ENCODE data around the gene TGIF2.

TGIF2 gene

DNA sequence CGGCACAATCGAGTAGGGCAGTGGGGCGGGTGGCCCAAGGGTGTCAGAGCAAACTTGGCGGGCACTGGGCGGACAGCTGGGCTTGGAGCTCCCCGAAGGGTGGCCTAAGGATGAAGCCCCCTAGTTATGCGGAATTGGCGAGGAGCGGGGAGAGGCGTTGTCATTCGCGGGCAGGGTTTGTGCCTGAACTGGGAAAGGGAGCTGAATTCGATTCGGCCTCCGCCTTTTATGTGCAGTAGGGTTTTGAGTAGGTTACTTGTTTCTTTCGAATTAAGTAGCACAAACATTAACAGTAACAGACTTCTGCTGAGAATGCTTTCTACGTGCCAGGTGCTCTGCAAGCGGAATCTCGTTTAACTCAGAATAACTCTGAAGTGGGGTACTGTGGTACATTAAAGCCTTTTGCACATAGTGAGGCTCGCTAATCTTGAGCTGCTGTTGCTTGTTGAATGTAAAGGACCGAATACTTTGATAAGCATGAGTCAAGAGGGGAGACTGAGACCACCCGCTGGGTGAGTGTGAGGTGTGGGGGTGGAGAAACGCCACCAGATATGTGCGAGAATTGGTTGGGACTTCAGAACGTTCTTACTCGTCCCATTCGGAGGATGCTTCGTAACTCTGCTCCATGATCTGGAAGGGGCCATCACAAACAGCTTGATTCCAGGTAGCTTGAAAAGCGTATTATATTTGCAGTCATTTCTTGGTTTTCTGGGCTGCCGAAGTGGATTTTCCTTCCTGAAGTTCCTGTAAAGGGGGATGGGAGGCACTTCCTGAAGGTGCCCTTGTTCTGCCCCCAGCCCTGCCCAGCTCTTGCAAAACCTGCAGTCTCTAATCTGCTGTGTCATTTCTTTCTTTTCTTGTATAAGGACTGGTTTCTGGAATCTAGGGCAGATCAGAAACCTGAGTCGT lies 33.0 kb downstream of the TGIF2 start (continued):
- TF ChIP-seq EGR2 (tag by site-specific recombination; IDR thresholded peaks at IDR 0.05; ENCODE audit: low read depth) (peak; percentile 46; the same call in 1 of the 2 replicates), ZNF600 (tag by site-specific recombination; IDR thresholded peaks at IDR 0.05) (peak; percentile 88), ZNF302 (tag by site-specific recombination; IDR thresholded peaks at IDR 0.05; ENCODE audit: low read depth) (no peak), ZNF350 (tag by site-specific recombination; IDR thresholded peaks at IDR 0.05) (no peak), ZBTB8A (tag by site-specific recombination; IDR thresholded peaks at IDR 0.05) (peak; percentile 60), ZNF335 (tag by site-specific recombination; conservative IDR thresholded peaks at IDR 0.05) (peak; percentile 60), ZSCAN30 (tag by site-specific recombination; IDR thresholded peaks at IDR 0.05) (no peak), ZNF223 (tag by site-specific recombination; IDR thresholded peaks at IDR 0.05) (no peak), SP3 (tag by site-specific recombination; IDR thresholded peaks at IDR 0.05) (0 out of 2 replicates have a peak, but pooled peaks have one; percentile 9), ZNF701 (tag by site-specific recombination; IDR thresholded peaks at IDR 0.05) (no peak), ZNF629 (tag by site-specific recombination; IDR thresholded peaks at IDR 0.05) (0 out of 2 replicates have a peak, but pooled peaks have one; percentile 22)
- TF ChIP-seq, protein P1, sequence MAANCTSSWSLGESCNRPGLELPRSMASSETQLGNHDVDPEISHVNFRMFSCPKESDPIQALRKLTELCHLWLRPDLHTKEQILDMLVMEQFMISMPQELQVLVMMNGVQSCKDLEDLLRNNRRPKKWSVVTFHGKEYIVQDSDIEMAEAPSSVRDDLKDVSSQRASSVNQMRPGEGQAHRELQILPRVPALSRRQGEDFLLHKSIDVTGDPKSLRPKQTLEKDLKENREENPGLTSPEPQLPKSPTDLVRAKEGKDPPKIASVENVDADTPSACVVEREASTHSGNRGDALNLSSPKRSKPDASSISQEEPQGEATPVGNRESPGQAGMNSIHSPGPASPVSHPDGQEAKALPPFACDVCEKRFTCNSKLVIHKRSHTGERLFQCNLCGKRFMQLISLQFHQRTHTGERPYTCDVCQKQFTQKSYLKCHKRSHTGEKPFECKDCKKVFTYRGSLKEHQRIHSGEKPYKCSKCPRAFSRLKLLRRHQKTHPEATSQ (tag by site-specific recombination; IDR thresholded peaks at IDR 0.05) = no peak
- TF ChIP-seq, protein P2, sequence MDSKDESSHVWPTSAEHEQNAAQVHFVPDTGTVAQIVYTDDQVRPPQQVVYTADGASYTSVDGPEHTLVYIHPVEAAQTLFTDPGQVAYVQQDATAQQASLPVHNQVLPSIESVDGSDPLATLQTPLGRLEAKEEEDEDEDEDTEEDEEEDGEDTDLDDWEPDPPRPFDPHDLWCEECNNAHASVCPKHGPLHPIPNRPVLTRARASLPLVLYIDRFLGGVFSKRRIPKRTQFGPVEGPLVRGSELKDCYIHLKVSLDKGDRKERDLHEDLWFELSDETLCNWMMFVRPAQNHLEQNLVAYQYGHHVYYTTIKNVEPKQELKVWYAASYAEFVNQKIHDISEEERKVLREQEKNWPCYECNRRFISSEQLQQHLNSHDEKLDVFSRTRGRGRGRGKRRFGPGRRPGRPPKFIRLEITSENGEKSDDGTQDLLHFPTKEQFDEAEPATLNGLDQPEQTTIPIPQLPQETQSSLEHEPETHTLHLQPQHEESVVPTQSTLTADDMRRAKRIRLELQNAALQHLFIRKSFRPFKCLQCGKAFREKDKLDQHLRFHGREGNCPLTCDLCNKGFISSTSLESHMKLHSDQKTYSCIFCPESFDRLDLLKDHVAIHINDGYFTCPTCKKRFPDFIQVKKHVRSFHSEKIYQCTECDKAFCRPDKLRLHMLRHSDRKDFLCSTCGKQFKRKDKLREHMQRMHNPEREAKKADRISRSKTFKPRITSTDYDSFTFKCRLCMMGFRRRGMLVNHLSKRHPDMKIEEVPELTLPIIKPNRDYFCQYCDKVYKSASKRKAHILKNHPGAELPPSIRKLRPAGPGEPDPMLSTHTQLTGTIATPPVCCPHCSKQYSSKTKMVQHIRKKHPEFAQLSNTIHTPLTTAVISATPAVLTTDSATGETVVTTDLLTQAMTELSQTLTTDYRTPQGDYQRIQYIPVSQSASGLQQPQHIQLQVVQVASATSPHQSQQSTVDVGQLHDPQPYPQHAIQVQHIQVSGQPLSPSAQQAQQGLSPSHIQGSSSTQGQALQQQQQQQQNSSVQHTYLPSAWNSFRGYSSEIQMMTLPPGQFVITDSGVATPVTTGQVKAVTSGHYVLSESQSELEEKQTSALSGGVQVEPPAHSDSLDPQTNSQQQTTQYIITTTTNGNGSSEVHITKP (tag by site-specific recombination; IDR thresholded peaks at IDR 0.05) = peak; percentile 43

DNA sequence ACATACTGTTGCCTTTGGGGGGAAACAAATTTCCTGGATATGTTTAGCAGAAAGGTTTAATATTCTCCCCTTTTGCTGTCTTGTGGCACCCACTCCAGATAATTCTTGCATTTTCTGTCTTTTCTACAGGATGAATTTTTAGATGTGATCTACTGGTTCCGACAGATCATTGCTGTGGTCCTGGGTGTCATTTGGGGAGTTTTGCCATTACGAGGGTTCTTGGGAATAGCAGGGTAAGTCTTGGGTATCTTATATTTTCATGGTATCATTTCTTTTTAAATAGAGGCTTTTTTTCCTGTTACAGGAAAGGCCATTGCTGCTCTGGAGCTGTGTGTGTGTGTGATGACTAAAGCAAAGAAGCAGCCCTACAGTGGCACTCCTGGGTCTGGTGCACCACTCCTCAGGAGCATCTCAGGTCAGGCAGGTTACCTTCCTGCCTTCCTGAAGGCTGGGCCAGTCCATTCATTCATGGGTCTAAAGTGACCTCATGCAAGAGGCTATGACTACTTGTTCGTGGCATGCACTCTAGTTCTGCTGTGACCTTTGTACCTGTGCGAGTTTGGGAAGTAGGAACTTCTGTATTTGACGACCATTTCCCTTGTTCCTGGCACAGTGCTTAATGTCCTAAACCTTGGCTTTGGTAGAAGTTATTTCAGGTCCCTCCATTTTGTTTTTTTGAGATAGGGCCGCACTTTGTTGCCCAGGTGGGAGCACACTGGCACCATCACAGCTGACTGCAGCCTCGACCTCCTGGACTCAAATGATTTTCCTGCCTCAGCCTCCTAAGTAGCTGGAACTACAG lies 34.4 kb downstream of the TGIF2 start:
- H3K36me3 ChIP-seq (ENCODE audit: control insufficient read depth in 2 of 2, insufficient read depth in 1 of 2, low read length in 2 of 2) = peaks cover 31 to 55% of the 10 kb centered on the region in 2 experiments; a peak in 2 of 3 replicates
- ChIA-PET POLR2A (interaction anchor here (0.7 kb wide), 2 partner anchors 55 to 59 kb away, joined by 4 to 6 read pairs; no protein-coding TSS in a partner anchor), CTCF (interaction anchor here (1.0 kb wide), 1 partner anchor 101 kb away, joined by 3 read pairs; no protein-coding TSS in a partner anchor)
- no peak overlapping the region for H3K4me3 ChIP-seq (ENCODE audit: low read depth, low read length)
- H3K27ac ChIP-seq (ENCODE audit: extremely low read depth, low read depth, low read length) = no peak overlapping the region
- H3K9me3 ChIP-seq (ENCODE audit: control insufficient read depth, insufficient read depth, low read depth, low read length) = no peaks in the 10 kb centered on the region
- no peaks in the 10 kb centered on the region for H3K4me1 ChIP-seq (ENCODE audit: control insufficient read depth, insufficient read depth, low read length)
- TF ChIP-seq ZNF777 (tag by site-specific recombination; IDR thresholded peaks at IDR 0.05; ENCODE audit: borderline replicate concordance) (no peak), ZBTB17 (tag by site-specific recombination; IDR thresholded peaks at IDR 0.05) (no peak), SALL2 (tag by site-specific recombination; IDR thresholded peaks at IDR 0.05; ENCODE audit: borderline replicate concordance) (no peak), ZNF223 (tag by site-specific recombination; IDR thresholded peaks at IDR 0.05) (no peak), ZNF10 (tag by site-specific recombination; IDR thresholded peaks at IDR 0.05) (no peak), BCL11A (tag by site-specific recombination; IDR thresholded peaks at IDR 0.05; ENCODE audit: low read depth) (no peak), ZNF391 (tag by site-specific recombination; IDR thresholded peaks at IDR 0.05; ENCODE audit: borderline replicate concordance, low read depth) (no peak), ZNF114 (tag by site-specific recombination; IDR thresholded peaks at IDR 0.05) (no peak), ZFP41 (tag by site-specific recombination; IDR thresholded peaks at IDR 0.05; ENCODE audit: borderline replicate concordance) (no peak)
- TF ChIP-seq, protein P3, sequence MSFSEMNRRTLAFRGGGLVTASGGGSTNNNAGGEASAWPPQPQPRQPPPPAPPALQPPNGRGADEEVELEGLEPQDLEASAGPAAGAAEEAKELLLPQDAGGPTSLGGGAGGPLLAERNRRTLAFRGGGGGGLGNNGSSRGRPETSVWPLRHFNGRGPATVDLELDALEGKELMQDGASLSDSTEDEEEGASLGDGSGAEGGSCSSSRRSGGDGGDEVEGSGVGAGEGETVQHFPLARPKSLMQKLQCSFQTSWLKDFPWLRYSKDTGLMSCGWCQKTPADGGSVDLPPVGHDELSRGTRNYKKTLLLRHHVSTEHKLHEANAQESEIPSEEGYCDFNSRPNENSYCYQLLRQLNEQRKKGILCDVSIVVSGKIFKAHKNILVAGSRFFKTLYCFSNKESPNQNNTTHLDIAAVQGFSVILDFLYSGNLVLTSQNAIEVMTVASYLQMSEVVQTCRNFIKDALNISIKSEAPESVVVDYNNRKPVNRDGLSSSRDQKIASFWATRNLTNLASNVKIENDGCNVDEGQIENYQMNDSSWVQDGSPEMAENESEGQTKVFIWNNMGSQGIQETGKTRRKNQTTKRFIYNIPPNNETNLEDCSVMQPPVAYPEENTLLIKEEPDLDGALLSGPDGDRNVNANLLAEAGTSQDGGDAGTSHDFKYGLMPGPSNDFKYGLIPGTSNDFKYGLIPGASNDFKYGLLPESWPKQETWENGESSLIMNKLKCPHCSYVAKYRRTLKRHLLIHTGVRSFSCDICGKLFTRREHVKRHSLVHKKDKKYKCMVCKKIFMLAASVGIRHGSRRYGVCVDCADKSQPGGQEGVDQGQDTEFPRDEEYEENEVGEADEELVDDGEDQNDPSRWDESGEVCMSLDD (tag by site-specific recombination; IDR thresholded peaks at IDR 0.05) = no peak
- TF ChIP-seq, protein P4, sequence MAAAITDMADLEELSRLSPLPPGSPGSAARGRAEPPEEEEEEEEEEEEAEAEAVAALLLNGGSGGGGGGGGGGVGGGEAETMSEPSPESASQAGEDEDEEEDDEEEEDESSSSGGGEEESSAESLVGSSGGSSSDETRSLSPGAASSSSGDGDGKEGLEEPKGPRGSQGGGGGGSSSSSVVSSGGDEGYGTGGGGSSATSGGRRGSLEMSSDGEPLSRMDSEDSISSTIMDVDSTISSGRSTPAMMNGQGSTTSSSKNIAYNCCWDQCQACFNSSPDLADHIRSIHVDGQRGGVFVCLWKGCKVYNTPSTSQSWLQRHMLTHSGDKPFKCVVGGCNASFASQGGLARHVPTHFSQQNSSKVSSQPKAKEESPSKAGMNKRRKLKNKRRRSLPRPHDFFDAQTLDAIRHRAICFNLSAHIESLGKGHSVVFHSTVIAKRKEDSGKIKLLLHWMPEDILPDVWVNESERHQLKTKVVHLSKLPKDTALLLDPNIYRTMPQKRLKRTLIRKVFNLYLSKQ (tag by site-specific recombination; IDR thresholded peaks at IDR 0.05; ENCODE audit: borderline replicate concordance) = no peak
- TF ChIP-seq, protein P5, sequence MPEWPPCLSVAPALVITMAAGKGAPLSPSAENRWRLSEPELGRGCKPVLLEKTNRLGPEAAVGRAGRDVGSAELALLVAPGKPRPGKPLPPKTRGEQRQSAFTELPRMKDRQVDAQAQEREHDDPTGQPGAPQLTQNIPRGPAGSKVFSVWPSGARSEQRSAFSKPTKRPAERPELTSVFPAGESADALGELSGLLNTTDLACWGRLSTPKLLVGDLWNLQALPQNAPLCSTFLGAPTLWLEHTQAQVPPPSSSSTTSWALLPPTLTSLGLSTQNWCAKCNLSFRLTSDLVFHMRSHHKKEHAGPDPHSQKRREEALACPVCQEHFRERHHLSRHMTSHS (tag by site-specific recombination; IDR thresholded peaks at IDR 0.05) = no peak
